DOHH2 (cell line): ENCODE measurements around the gene ZNF785.

Experiments used
- EZH2phosphoT487 ChIP-seq: fragments of 200-600 bp; sonication (generic); IDR thresholded peaks from 2 replicates; pipeline ENCODE4 v1.6.1; 2017; ENCODE audit warnings: borderline replicate concordance, mild to moderate bottlenecking, antibody characterized with exemption, low read length, moderate library complexity, mixed read lengths
- TF ChIP-seq, protein P1 (sequence below): fragments of 200-600 bp; sonication (generic); IDR thresholded peaks from one replicate; pipeline ENCODE4 v1.5.1; 2014; ENCODE audit warnings: antibody characterized with exemption, mild to moderate bottlenecking, low read depth, low read length; ENCODE audit not compliant: poor library complexity, severe bottlenecking

DNA sequence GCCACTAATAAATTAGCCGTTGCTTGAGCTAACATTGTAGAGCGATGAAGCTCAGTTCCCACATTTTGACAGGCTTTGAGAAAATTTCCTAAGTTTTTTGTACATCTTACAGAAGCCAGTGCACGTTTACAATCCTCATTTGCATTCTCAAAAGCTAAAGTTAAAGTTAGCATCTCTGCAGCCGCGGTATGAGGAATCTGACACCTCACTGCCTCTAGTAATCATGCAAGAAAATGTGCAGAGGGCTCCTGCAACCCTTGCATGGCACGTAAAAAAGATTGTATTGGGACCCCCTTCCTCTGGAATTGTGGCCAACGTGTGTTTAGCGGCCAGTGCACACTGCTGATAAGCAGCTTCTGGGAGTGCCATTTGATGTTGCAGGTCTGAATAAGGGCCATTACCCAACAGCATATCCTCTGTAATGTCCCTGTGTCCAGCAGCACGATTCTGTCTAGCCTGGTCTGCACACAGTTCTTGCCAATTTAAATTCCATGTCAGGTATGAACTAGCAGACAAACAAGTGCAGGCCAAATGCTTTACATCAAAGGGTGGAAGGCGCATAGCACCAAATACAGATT lies 37.0 kb upstream of the ZNF785 start:
- TF ChIP-seq, protein P1, sequence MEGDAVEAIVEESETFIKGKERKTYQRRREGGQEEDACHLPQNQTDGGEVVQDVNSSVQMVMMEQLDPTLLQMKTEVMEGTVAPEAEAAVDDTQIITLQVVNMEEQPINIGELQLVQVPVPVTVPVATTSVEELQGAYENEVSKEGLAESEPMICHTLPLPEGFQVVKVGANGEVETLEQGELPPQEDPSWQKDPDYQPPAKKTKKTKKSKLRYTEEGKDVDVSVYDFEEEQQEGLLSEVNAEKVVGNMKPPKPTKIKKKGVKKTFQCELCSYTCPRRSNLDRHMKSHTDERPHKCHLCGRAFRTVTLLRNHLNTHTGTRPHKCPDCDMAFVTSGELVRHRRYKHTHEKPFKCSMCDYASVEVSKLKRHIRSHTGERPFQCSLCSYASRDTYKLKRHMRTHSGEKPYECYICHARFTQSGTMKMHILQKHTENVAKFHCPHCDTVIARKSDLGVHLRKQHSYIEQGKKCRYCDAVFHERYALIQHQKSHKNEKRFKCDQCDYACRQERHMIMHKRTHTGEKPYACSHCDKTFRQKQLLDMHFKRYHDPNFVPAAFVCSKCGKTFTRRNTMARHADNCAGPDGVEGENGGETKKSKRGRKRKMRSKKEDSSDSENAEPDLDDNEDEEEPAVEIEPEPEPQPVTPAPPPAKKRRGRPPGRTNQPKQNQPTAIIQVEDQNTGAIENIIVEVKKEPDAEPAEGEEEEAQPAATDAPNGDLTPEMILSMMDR, result no peak
- no peak for TF ChIP-seq EZH2phosphoT487
